DMS 273 treated with DMSO at 0.1 percent for 48 hours (cell line): ENCODE measurements around the gene RBP3.

ENCODE experiments used
- DNase-seq: peaks from one replicate; lab custom pipeline; 2025; lab: John Stamatoyannopoulos, UW

Gene RBP3

DNA sequence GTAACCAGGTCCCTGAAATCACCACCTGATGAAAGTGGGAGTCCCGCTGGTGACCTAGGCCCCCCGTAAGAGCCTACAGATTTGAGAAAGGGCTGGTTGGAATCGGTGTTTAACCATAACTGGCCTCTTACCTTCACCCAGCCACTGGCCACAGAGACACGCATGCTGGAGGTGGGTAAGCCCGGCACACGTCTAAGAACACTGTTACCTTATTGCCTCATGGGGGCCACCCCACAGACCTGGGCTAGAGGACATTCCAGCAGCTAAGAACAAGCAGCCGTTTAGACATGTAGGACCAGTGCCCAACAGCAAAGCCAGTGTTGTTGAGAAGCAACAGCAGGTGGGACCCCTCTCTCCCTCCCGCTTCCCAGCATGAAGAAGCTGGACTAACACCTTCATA is 28.4 kb upstream of the RBP3 start:
- DNase-seq = no peak

DNA sequence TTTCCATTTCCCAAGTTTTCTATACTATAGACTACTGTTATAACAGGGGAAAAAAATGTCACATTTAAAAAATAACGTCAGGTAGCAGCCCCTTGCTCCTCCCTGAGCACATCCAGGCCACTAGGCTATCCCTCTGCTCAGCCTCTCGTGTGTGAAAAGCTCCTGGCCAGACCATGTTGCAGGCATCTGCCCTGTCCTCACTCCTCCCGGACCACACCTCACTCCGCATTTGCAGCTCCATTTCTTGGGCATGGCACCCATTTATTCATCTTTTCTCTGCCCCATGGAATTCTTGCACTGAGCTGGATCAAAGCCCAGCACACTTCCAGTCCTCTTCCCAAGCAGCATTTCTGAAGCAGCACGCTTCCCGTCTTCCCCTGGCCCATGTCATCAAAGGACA is 27.4 kb upstream of the RBP3 start:
- DNase-seq = no peak

DNA sequence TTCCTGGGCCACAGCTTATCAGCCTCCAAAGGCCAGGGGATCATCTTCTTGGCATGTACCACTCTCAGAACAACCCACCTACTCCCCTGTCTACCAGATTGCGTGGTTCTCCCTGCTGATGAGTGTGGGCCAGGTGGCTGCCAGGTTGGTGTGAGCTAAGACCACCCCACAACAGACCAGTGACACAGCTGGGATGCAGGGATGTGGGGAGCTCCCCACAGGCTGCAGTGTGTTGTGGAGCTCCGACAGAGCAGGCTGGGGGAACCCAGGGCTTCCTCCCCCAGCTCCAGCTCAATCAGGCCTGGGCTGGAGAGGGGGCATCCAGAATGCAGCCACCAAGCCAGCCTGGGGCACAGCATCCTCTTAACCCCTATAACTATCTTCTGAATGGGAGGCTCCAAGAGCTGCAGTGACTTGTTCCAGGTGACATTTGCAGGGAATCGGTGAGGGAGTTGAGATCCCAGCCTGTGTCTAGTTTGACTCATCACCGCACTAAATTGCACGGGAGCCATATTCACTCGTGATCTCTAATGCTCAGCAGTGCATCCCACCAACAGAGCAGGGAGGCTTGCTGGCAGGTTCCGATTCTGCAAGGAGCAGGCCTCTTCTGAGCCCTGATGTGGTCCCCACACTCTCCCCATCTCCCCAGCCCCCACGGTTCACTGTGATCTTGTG is 26.5 kb upstream of the RBP3 start:
- DNase-seq = no peak

- DNase-seq = no peak
Observed at GRCh38 chr10:47322300-47323061, 25.7 kb upstream of the RBP3 start, which contains the start of gene GDF2. Gene GDF2, plus strand, starts transcription at chr10:47322454. Its CDS starts 215 bp downstream, at chr10:47322669.

GRCh38 chr10:47323087-47323486 is 25.1 kb upstream of the RBP3 start:
- DNase-seq = no peak

- no peak for DNase-seq
Observed at GRCh38 chr10:47323636-47324296, 24.4 kb upstream of the RBP3 start.

DNA sequence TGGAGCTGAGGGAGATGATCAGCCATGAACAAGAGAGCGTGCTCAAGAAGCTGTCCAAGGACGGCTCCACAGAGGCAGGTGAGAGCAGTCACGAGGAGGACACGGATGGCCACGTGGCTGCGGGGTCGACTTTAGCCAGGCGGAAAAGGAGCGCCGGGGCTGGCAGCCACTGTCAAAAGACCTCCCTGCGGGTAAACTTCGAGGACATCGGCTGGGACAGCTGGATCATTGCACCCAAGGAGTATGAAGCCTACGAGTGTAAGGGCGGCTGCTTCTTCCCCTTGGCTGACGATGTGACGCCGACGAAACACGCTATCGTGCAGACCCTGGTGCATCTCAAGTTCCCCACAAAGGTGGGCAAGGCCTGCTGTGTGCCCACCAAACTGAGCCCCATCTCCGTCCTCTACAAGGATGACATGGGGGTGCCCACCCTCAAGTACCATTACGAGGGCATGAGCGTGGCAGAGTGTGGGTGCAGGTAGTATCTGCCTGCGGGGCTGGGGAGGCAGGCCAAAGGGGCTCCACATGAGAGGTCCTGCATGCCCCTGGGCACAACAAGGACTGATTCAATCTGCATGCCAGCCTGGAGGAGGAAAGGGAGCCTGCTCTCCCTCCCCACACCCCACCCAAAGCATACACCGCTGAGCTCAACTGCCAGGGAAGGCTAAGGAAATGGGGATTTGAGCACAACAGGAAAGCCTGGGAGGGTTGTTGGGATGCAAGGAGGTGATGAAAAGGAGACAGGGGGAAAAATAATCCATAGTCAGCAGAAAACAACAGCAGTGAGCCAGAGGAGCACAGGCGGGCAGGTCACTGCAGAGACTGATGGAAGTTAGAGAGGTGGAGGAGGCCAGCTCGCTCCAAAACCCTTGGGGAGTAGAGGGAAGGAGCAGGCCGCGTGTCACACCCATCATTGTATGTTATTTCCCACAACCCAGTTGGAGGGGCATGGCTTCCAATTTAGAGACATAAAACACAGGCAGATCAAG is 22.6 kb upstream of the RBP3 start:
- no peak for DNase-seq

DNA sequence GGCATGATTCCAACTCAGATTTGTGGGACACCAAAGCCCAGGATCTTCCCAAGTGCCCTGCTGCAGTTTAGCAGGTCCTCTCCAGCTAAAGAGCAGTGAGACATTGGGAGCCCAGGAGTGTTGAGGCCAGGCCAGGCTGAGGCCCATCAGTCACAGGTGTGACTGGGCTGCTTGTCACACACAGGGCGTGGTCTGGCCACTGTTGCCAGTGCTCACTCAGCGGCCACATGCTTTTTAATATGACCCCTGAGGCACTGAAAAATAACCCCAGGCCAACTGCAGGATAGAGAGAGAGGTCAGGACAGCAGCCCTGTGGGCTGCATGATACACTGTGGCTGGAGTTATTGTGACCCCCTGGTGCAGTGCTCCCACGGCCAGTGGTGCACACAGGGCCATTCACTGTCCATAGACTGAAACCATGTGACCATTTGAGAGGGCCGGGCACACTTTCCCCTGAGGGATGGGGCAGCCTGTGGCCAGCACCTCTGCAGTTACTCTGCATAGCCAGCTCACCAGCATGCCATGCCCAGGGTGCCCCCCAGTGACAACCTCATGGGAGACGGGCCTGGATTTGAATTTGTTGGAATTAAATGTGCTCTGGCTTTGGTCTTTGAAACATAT is 21.7 kb upstream of the RBP3 start:
- DNase-seq = no peak

DNA sequence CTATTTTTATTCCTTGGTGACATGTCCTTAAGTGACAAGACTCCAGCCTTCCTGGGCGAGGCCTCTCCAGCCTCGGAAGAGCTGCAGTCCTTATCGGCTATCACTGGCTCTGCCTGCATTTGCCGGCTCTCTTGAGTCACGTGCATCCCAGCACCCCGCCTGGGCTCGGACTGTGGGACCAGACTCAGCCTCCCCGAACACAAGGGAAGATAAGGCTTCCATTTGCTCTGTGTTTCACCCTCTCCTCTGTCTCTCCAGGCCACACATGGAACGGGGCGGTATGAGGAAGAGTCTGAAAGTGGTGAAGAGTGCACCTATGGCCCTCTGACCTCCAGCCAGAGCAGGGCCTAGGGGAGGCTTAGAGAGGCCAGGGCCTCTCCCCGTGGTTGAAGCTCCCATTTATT is 21.2 kb upstream of the RBP3 start:
- no peak for DNase-seq

DNA sequence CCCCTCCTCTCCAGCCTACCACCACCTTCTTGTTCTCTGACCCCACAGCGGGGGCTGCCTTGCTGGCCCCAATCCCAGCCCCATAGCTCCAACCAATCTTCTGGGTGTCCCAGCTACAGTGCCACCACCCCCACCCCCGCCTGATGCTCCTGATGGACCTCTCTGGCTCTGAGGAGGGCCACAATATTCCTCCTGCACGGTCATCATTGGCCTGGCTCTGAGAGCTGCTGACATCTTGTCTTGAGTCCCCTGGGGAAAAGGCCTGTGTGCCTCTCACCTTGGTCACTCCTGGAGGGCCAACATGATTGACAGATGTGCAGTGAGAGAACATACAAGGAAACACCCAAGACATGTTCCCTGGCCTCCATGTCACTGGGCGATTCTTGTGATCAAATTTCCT is 18.3 kb upstream of the RBP3 start:
- DNase-seq = no peak

DNA sequence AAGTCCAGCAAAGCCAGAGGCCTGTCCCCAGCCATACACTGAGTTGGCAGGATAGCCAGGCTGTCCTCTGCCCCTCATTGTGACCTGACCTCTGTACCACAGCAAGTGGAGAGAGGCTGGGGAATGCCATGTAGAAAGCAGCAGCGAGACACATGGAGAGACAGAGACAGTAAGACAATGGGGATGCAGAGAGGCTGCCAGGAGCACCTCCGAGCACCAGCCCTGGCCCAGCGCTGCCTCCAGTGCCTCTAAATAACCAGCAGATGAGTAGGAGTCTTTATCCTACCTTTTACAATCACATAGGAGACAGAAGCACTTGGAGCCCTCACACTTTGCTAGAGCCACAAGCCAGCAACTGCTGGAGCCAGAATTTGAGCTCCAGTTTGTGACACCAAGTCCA is 17.8 kb upstream of the RBP3 start:
- DNase-seq = no peak

DNA sequence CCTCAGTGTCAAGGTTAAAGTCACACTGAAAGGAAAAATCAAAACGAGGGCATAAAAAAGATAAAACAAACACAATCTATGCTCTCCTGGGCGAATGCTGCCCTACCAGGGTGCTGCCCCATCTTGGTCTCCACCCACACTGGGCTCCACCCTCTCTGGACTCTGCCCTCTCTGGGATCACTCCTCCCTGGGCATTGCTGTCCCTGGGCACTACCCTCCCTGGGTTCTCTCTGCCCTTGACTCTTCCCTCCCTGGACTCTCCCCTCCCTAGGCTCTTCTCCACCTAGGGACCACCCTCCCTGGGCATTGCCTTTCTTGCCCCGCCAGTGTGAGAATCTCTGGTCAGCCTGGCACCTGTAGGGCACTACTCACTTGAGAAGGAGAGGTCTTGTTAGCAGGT is 17.4 kb upstream of the RBP3 start:
- DNase-seq = no peak

DNA sequence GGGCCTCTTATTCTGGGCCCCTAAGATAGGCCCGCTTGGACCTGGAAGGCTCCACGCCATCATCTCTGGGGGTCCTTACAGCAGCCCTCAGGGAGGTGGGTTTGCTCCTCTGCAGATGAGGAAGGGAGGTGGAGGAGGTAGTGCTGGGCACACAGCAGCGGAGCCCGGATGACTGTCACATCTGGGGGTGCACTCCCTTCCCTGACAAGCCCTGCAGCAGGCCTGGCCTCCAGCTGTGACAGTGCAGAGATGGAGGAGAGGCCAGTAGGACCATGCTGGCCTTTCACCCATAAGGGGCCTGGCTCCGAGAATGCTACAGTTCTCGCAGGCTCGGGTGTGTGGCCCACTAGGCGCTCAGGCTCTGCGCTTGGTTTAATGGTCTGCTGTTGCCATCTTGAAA is 16.7 kb upstream of the RBP3 start:
- no peak for DNase-seq

DNA sequence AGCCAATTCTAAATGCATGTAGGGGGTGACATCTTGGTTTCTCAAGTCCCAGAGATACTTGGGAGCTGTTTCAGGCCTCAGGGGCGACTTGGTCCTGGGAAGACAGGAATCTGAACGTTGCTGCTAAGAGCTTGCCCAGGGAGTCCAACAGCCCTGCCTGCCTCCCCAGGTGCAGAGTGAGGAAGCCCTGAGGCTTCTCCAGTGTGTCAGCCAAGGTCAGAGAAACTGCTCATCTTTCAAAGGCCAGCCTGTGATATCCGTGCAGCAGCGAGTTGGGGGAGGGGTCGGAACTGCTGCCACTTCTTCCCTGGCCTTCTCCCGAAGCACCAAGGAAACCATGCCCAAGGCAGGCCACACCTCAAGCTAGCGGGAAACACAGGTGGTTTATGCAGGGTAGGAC is 16.2 kb upstream of the RBP3 start:
- no peak for DNase-seq

GRCh38 chr10:47332371-47332770 is 15.8 kb upstream of the RBP3 start:
- DNase-seq = no peak

DNA sequence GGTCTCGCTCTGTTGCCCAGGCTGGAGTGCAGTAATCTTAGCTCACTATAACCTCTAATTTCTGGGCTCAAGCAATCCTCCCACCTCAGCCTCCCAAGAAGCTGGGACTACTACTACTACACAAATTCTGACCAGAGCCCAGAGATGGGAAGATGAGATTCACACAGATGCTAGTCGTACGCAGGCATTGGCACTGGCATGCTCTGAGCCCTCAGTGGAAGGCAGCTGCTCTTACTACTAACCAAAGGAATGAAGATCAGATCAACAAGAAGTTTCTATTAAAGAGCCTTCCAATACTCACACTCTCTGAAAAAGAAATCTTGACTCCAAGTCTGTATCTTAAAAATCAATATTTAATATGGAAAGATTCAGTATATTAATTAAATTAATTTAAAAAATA is 15.2 kb upstream of the RBP3 start:
- no peak for DNase-seq

GRCh38 chr10:47333532-47333931 is 14.6 kb upstream of the RBP3 start:
- DNase-seq = no peak

GRCh38 chr10:47334466-47335295 is 13.5 kb upstream of the RBP3 start:
- no peak for DNase-seq

GRCh38 chr10:47335906-47336305 is 12.3 kb upstream of the RBP3 start:
- DNase-seq = no peak

- DNase-seq = no peak
Observed at GRCh38 chr10:47336387-47337134, 11.6 kb upstream of the RBP3 start.
